ENCODE data around the gene WDCP. TPM values are rescaled to one million over a fixed set of nuclear protein-coding genes. Genes with fewer than 3 reads are reported as not detected.
A peak's percentile ranks its signal among the peaks of the same experiment; 100 is the strongest.

WDCP gene
- total RNA-seq, 1 experiment from 2014 or later = 5.6 TPM

- POLR2A ChIA-PET (ENCODE audit: unreplicated experiment) = interaction anchor here (0.7 kb wide), 1 partner anchor 52 kb away, joined by 3 read pairs; no protein-coding TSS in a partner anchor
- no peaks in the 10 kb centered on the region for H3K9me3 ChIP-seq (ENCODE audit: low read length)
- no peaks in the 10 kb centered on the region for H4K20me1 ChIP-seq (ENCODE audit: low read length)
- no peaks in the 10 kb centered on the region for H3K4me1 ChIP-seq (ENCODE audit: insufficient read depth, low read length)
- no peaks in the 10 kb centered on the region for H3F3A ChIP-seq (ENCODE audit: low read length, unreplicated experiment)
- ATAC-seq = no peak
- H2AFZ ChIP-seq (ENCODE audit: low read length) = no peak overlapping the region
- H3K36me3 ChIP-seq (ENCODE audit: low read depth, low read length) = no peaks in the 10 kb centered on the region
- DNase-seq = no peak
- H3K9ac ChIP-seq (ENCODE audit: low read length) = no peak overlapping the region
- no TSS peak for BruUV-seq (replicated peaks)
- CTCF ChIA-PET = no interaction called here
- no peaks in the 10 kb centered on the region for H3K27me3 ChIP-seq (ENCODE audit: low read length)
- no peak overlapping the region for H3K4me2 ChIP-seq (ENCODE audit: low read length)
- intact Hi-C loops (cut with micrococcal nuclease) = no loop called here
- no peak for TF ChIP-seq EZH2phosphoT487 (IDR thresholded peaks at IDR 0.05; ENCODE audit: borderline replicate concordance, low read length)
- TF ChIP-seq CTCF (conservative IDR thresholded peaks at IDR 0.05; ENCODE audit: low read depth, low read length) = no peak
- TF ChIP-seq EZH2 (IDR thresholded peaks at IDR 0.05; ENCODE audit: low read length, unreplicated experiment) = no peak
- H3K9me2 ChIP-seq (replicated peaks; ENCODE audit: low read length) = no peaks in the 10 kb centered on the region
- no peak overlapping the region for H3K4me3 ChIP-seq (ENCODE audit: low read length)
- H3K79me2 ChIP-seq (ENCODE audit: low read length) = no peaks in the 10 kb centered on the region
- H3K27ac ChIP-seq (ENCODE audit: low read length) = no peak overlapping the region
Observed at GRCh38 chr2:23993736-23994269, 53.4 kb downstream of the WDCP start.

GRCh38 chr2:23992931-23993330 is 54.3 kb downstream of the WDCP start:
- no peak for TF ChIP-seq EZH2 (IDR thresholded peaks at IDR 0.05; ENCODE audit: low read length, unreplicated experiment)
- no peak for TF ChIP-seq EZH2phosphoT487 (IDR thresholded peaks at IDR 0.05; ENCODE audit: borderline replicate concordance, low read length)
- TF ChIP-seq CTCF (conservative IDR thresholded peaks at IDR 0.05; ENCODE audit: low read depth, low read length) = no peak
- no TSS peak for BruUV-seq (replicated peaks)
- no peaks in the 10 kb centered on the region for H4K20me1 ChIP-seq (ENCODE audit: low read length)
- H3K4me2 ChIP-seq (ENCODE audit: low read length) = no peak overlapping the region
- no peaks in the 10 kb centered on the region for H3K9me2 ChIP-seq (replicated peaks; ENCODE audit: low read length)
- no peak overlapping the region for H3K9ac ChIP-seq (ENCODE audit: low read length)
- ATAC-seq (no peak), DNase-seq (no peak)
- H3K9me3 ChIP-seq (ENCODE audit: low read length) = no peaks in the 10 kb centered on the region
- no peak overlapping the region for H2AFZ ChIP-seq (ENCODE audit: low read length)
- no peaks in the 10 kb centered on the region for H3K27me3 ChIP-seq (ENCODE audit: low read length)
- intact Hi-C loops (cut with micrococcal nuclease) = no loop called here
- CTCF ChIA-PET = no interaction called here
- H3K4me1 ChIP-seq (ENCODE audit: insufficient read depth, low read length) = no peaks in the 10 kb centered on the region
- no peaks in the 10 kb centered on the region for H3K79me2 ChIP-seq (ENCODE audit: low read length)
- no peaks in the 10 kb centered on the region for H3K36me3 ChIP-seq (ENCODE audit: low read depth, low read length)
- POLR2A ChIA-PET (ENCODE audit: unreplicated experiment) = no interaction called here
- H3K4me3 ChIP-seq (ENCODE audit: low read length) = no peak overlapping the region
- H3F3A ChIP-seq (ENCODE audit: low read length, unreplicated experiment) = no peaks in the 10 kb centered on the region
- H3K27ac ChIP-seq (ENCODE audit: low read length) = no peak overlapping the region

GRCh38 chr2:23988371-23988770 is 58.8 kb downstream of the WDCP start:
- DNase-seq (peak; percentile 62), ATAC-seq (peak; percentile 88)
- H3K27ac ChIP-seq (ENCODE audit: low read length) = no peak overlapping the region
- no peak overlapping the region for H3K4me3 ChIP-seq (ENCODE audit: low read length)
- no peaks in the 10 kb centered on the region for H4K20me1 ChIP-seq (ENCODE audit: low read length)
- POLR2A ChIA-PET (ENCODE audit: unreplicated experiment) = no interaction called here
- H3K79me2 ChIP-seq (ENCODE audit: low read length) = no peaks in the 10 kb centered on the region
- H3K9me3 ChIP-seq (ENCODE audit: low read length) = no peaks in the 10 kb centered on the region
- H3K4me2 ChIP-seq (ENCODE audit: low read length) = no peak overlapping the region
- no peaks in the 10 kb centered on the region for H3K9me2 ChIP-seq (replicated peaks; ENCODE audit: low read length)
- H2AFZ ChIP-seq (ENCODE audit: low read length) = no peak overlapping the region
- no peaks in the 10 kb centered on the region for H3F3A ChIP-seq (ENCODE audit: low read length, unreplicated experiment)
- no peaks in the 10 kb centered on the region for H3K27me3 ChIP-seq (ENCODE audit: low read length)
- CTCF ChIA-PET = no interaction called here
- TF ChIP-seq CTCF (conservative IDR thresholded peaks at IDR 0.05; ENCODE audit: low read depth, low read length) (peak; percentile 80), EZH2 (IDR thresholded peaks at IDR 0.05; ENCODE audit: low read length, unreplicated experiment) (no peak)
- intact Hi-C loops (cut with micrococcal nuclease) = loop anchor here (1.0 kb wide), 3 partner anchors 59 to 96 kb away; partner anchors contain the start of genes TP53I3 and WDCP
- no TSS peak for BruUV-seq (replicated peaks)
- H3K4me1 ChIP-seq (ENCODE audit: insufficient read depth, low read length) = no peaks in the 10 kb centered on the region
- no peaks in the 10 kb centered on the region for H3K36me3 ChIP-seq (ENCODE audit: low read depth, low read length)
- H3K9ac ChIP-seq (ENCODE audit: low read length) = no peak overlapping the region
